Aorta (tissue), 5 donors: Measurements from ENCODE around the gene EXOC4. TPM values are rescaled to one million over a fixed set of nuclear protein-coding genes. Genes with fewer than 3 reads are reported as not detected.
"Not testable (repeated sequence)": the region's sequence is repeated elsewhere in the genome, so short reads cannot be mapped to it uniquely, and the experiment has no call there.

Experiments used
- ATAC-seq: fragments of 200-7000 bp; cut with Tn5 transposase; one replicate; pipeline ENCODE4 v1.9.1; 2022; ENCODE audit warnings: moderate library complexity; ENCODE audit not compliant: low FRiP score
- DNase-seq, 2 donors: peaks; one replicate each; pipeline ENCODE4 v3.0.0-alpha.2; 2020
- H3K27ac ChIP-seq, 2 donors: one replicate each; pipeline ENCODE4 v1.5.1; 2013; ENCODE audit warnings: low read length in 2 of 2, mild to moderate bottlenecking in 2 of 2, moderate library complexity in 2 of 2, control low read depth in 1 of 2, inconsistent platforms in 1 of 2, low read depth in 1 of 2
- H3K27me3 ChIP-seq, 2 donors: one replicate each; pipeline ENCODE4 v1.6.1; 2013; ENCODE audit warnings: control low read depth in 1 of 2, low read length in 1 of 2, mild to moderate bottlenecking in 1 of 2, moderate library complexity in 1 of 2; ENCODE audit not compliant: insufficient read depth in 2 of 2, control insufficient read depth in 1 of 2
- H3K36me3 ChIP-seq, 2 donors: one replicate each; pipeline ENCODE4 v1.6.1; 2013; ENCODE audit warnings: control low read depth in 1 of 2, low read length in 1 of 2, mild to moderate bottlenecking in 1 of 2; ENCODE audit not compliant: insufficient read depth in 2 of 2, control insufficient read depth in 1 of 2
- H3K4me1 ChIP-seq, 2 donors: one replicate each; pipeline ENCODE4 v1.6.1; 2013; ENCODE audit warnings: low read length in 2 of 2, control low read depth in 1 of 2, mild to moderate bottlenecking in 1 of 2, moderate library complexity in 1 of 2; ENCODE audit not compliant: insufficient read depth in 2 of 2, control insufficient read depth in 1 of 2
- H3K4me3 ChIP-seq, 2 donors: one replicate each; pipeline ENCODE4 v1.5.1; 2013; ENCODE audit warnings: low read length in 2 of 2, control low read depth in 1 of 2, mild to moderate bottlenecking in 1 of 2
- H3K9me3 ChIP-seq: one replicate; pipeline ENCODE4 v1.6.1; 2013; ENCODE audit warnings: mild to moderate bottlenecking, low read length; ENCODE audit not compliant: control insufficient read depth
- WGBS, 2 donors: extraction: QIAGEN DNeasy Blood & Tissue Kit; methylation state at CpG; one replicate each; pipeline ENCODE4 v1.1.7; 2013; 5-methylcytosine and 5-hydroxymethylcytosine counted together
- intact Hi-C, 2 donors: fragments of 100-400 bp; cut with DNase I; formaldehyde crosslinking; loops; one replicate each; pipeline versions ENCODE4 v1.14.2 to v1.15.0; 2022
- polyA plus RNA-seq, 2 donors: library from polyadenylated mRNA; stranded (reverse); fragments of 200-250 nt; gene quantifications; one replicate each; pipeline ENCODE4 v1.2.3, GENCODE V29; 2013
- total RNA-seq, 2 donors: library from RNA; stranded (reverse); fragmentation: NEBNext Ultra II Directional; extraction: Animal tissue kit (Norgen Biotek cat#: 25700); gene quantifications; one replicate each; pipeline ENCODE4 v1.2.1, GENCODE V29; 2021
- donor health status: healthy with polysubstance abuse.
- donor health status: Bipolar disorder and iron deficiency.
- donor health status: DM: no; HTN: no; CAD: no.
- donor health status: DM: no; HTN: no; CAD: no.
- donor health status: DM: yes; HTN: yes; CAD: no.

The EXOC4 gene
- total and polyA plus RNA-seq, 4 donors, result 19.9 to 109 (median 45.9) TPM

- intact Hi-C loops, result no loop called here
- Histone ChIP-seq H3K27me3 (no peaks in the 10 kb centered on the region), H3K4me3 (no peak overlapping the region), H3K4me1 (no peaks in the 10 kb centered on the region), H3K36me3 (peaks cover 0 to 2% of the 10 kb centered on the region in 2 donors), H3K9me3 (no peaks in the 10 kb centered on the region), H3K27ac (no peak overlapping the region)
- DNase-seq (no peak), ATAC-seq (no peak)
- 90 to 94% methylated on average over 2 of the region's 2 CpGs for WGBS, 2 donors
These were observed 816.3 kb downstream of the EXOC4 start for GRCh38 chr7:134069187-134069586.

- no peaks in the 10 kb centered on the region for H3K4me1 ChIP-seq
- 94 to 96% methylated on average over 3 of the region's 3 CpGs for WGBS, 2 donors
- DNase-seq (no peak), ATAC-seq (no peak)
- H3K27ac ChIP-seq, result no peak overlapping the region
- H3K27me3 ChIP-seq, result no peaks in the 10 kb centered on the region
- no peak overlapping the region for H3K4me3 ChIP-seq
- intact Hi-C loops, result no loop called here
- no peaks in the 10 kb centered on the region for H3K9me3 ChIP-seq
- H3K36me3 ChIP-seq, result peaks cover 0 to 4% of the 10 kb centered on the region in 2 donors
These were observed 817.8 kb downstream of the EXOC4 start for GRCh38 chr7:134070673-134071072.

GRCh38 chr7:134071355-134072331 is 818.8 kb downstream of the EXOC4 start:
- Histone ChIP-seq H3K27me3 (no peaks in the 10 kb centered on the region), H3K36me3 (peaks cover 0 to 4% of the 10 kb centered on the region in 2 donors), H3K9me3 (no peaks in the 10 kb centered on the region), H3K4me3 (no peak overlapping the region), H3K27ac (no peak overlapping the region), H3K4me1 (no peaks in the 10 kb centered on the region)
- DNase-seq, result no peak
- ATAC-seq, result no peak
- intact Hi-C loops, result no loop called here

GRCh38 chr7:134073276-134073675 is 820.4 kb downstream of the EXOC4 start:
- DNase-seq (no peak), ATAC-seq (no peak)
- 81 to 86% methylated on average over 6 of the region's 6 CpGs for WGBS, 2 donors
- Histone ChIP-seq H3K9me3 (no peaks in the 10 kb centered on the region), H3K27ac (no peak overlapping the region), H3K4me1 (no peaks in the 10 kb centered on the region), H3K27me3 (no peaks in the 10 kb centered on the region), H3K4me3 (no peak overlapping the region), H3K36me3 (peaks cover 0 to 4% of the 10 kb centered on the region in 2 donors)
- intact Hi-C loops, result no loop called here

- no peak overlapping the region for H3K4me3 ChIP-seq
- ATAC-seq, result no peak
These were observed 822.9 kb downstream of the EXOC4 start for GRCh38 chr7:134075799-134076198.

GRCh38 chr7:134077560-134077959 is 824.7 kb downstream of the EXOC4 start:
- H3K27ac ChIP-seq, ATAC-seq, H3K4me1 ChIP-seq, H3K4me3 ChIP-seq, intact Hi-C loops, H3K9me3 ChIP-seq, H3K36me3 ChIP-seq, H3K27me3 ChIP-seq, DNase-seq: not testable (repeated sequence)
- WGBS, 2 donors, result 97 to 100% methylated on average over 2 of the region's 2 CpGs

More at GRCh38 chr7:134075799-134076198, 822.9 kb downstream of the EXOC4 start:
- intact Hi-C loops, result no loop called here
- peaks cover 1% of the 10 kb centered on the region for H3K9me3 ChIP-seq
- no peaks in the 10 kb centered on the region for H3K4me1 ChIP-seq
- H3K36me3 ChIP-seq, result peaks cover 0 to 4% of the 10 kb centered on the region in 2 donors
- WGBS, 2 donors, result 90 to 94% methylated on average over 1 of the region's 1 CpG
- DNase-seq, result no peak
- H3K27me3 ChIP-seq, result no peaks in the 10 kb centered on the region
- no peak overlapping the region for H3K27ac ChIP-seq

GRCh38 chr7:134078991-134079390 is 826.1 kb downstream of the EXOC4 start:
- H3K27ac ChIP-seq, result no peak overlapping the region
- DNase-seq, result no peak
- H3K27me3 ChIP-seq, result no peaks in the 10 kb centered on the region
- ATAC-seq, result no peak
- H3K36me3 ChIP-seq, result peaks cover 0 to 2% of the 10 kb centered on the region in 2 donors
- no peak overlapping the region for H3K4me3 ChIP-seq
- no peaks in the 10 kb centered on the region for H3K4me1 ChIP-seq
- 50 to 51% methylated on average over 2 of the region's 2 CpGs for WGBS, 2 donors
- peaks cover 1% of the 10 kb centered on the region for H3K9me3 ChIP-seq
- intact Hi-C loops, result no loop called here

- 96 to 97% methylated on average over 1 of the region's 1 CpG for WGBS, 2 donors
- Histone ChIP-seq H3K27ac (no peak overlapping the region), H3K27me3 (no peaks in the 10 kb centered on the region), H3K4me1 (no peaks in the 10 kb centered on the region), H3K4me3 (no peak overlapping the region), H3K9me3 (peaks cover 1% of the 10 kb centered on the region), H3K36me3 (no peaks in the 10 kb centered on the region)
- intact Hi-C loops, result no loop called here
- ATAC-seq, result no peak
- no peak for DNase-seq
These were observed 828.8 kb downstream of the EXOC4 start for GRCh38 chr7:134081695-134082094.
